GM12874 (cell line): ENCODE measurements around the gene NYAP1.

Experiments used
- TF ChIP-seq, protein P1 (sequence below): IDR thresholded peaks from 2 replicates; pipeline ENCODE4 v1.5.1; 2011; ENCODE audit warnings: low read depth, mild to moderate bottlenecking, control low read depth, low read length, moderate library complexity; ENCODE audit not compliant: insufficient read depth

The NYAP1 gene

DNA sequence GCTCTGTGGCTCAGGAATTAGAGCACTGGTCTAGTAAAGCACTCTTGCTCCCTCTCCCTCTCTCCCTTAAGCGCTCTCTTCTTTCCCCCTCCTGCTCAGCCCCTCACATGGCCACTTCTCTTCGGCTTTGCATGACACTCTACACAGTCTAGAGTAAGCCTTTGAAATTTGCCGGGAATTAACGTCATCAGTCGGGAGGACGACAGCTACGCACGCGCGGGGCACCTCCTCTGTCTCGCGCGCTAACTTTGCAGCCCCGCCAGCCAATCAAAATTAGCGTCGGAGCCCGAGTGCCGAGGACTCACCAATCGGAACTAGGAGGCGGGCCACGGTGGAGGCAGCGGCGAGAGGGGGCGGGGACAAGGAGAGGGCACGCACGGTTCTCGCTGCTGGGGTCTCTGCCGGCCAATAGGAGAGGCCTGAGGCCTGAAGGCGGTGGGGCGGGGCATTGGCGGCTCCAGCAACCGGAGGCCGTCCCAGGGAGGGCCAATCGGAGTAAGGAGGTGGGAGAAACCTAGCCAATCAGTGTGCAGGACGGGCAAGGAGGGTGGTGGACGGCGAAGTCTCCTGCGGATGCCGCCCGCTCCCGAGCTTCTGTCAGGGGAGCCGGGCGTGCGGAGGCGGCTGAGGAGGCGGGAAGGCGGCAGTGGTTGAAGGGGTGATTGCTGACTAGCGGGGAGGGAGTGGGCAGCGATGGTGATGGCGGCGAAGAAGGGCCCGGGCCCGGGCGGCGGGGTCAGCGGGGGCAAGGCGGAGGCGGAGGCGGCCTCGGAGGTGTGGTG is 55.1 kb downstream of the NYAP1 start, which contains the start of gene AGFG2:
TSS of gene AGFG2 (plus strand) at position 550 of the 782 bp plus-strand sequence. CDS start at position 694, 144 bp downstream.
- TF ChIP-seq, protein P1, sequence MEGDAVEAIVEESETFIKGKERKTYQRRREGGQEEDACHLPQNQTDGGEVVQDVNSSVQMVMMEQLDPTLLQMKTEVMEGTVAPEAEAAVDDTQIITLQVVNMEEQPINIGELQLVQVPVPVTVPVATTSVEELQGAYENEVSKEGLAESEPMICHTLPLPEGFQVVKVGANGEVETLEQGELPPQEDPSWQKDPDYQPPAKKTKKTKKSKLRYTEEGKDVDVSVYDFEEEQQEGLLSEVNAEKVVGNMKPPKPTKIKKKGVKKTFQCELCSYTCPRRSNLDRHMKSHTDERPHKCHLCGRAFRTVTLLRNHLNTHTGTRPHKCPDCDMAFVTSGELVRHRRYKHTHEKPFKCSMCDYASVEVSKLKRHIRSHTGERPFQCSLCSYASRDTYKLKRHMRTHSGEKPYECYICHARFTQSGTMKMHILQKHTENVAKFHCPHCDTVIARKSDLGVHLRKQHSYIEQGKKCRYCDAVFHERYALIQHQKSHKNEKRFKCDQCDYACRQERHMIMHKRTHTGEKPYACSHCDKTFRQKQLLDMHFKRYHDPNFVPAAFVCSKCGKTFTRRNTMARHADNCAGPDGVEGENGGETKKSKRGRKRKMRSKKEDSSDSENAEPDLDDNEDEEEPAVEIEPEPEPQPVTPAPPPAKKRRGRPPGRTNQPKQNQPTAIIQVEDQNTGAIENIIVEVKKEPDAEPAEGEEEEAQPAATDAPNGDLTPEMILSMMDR = no peak

DNA sequence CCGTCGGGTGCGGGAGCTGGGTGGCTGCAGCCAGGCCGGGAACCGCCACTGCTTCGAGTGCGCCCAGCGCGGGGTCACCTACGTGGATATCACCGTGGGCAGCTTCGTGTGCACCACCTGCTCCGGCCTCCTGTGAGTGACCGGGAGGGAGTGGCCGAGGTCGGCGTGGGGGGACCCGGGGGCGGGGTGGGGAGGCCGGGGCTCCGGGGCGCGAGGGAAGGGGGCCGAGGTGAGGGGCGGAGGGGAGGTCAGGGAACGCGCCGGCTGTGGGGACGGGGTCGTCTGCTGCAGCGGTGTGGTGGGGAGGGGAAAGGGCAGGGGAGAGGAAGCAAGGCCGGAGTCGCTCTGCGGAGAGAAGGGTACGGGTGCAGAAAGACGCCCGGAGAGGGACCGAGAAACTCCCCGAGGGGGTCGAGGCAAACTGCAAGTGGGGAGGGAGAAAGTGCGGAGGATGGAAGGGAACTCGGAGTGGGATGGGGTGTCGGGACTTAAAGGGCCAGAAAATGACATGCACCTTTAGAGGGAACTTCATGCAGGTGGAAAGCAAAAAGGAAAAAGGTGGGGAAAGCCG is 55.8 kb downstream of the NYAP1 start:
- TF ChIP-seq, protein P1 = no peak

DNA sequence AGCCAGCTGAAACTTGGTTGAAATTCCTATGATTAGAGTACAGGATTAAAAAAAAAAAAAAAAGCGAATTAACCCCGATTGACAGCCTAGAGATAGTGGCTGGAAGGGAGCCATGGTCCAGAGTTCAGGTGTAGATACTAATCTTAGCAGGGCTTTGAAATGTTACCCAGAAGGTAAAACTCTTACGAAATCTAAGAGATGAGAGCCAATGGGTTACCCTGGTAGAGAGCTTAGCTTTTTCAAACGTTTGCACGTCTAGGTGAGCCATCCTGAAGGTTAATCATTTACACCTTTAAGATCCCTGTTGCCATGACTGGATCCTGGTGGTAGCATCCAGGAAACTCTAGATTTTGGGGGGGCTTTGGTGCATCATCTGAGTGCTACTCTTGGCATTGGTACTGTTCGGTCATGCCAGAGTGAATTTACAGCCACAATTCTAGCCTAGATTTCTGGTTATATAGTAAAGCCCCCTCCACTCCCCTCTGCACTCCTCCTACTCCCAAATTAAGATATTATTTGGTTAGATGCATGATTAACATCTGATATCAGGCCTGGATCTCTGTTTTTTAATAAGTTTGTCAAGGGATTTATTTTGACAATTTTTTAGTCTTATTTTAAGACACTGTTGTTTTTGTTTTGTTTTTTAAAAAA is 56.5 kb downstream of the NYAP1 start:
- TF ChIP-seq, protein P1 = no peak

DNA sequence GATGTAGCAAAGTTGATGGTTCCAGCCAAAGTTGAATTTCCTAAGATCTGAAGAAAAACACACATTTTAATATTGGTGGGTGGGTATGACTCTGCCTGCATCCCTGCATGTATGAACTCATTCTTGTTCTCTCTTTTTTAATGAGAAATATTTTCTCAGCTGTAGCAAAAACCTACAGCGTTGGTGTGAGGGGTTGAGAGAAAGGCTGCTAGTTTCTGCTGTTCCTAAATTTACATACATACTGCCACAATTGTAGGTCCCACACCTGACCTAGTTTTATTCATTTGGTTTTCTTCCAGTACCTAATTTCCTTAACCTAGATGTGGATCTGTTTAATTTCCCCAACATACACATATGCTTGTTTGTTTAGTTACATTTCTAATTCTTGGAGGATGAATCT is 59.9 kb downstream of the NYAP1 start:
- TF ChIP-seq, protein P1 = no peak

DNA sequence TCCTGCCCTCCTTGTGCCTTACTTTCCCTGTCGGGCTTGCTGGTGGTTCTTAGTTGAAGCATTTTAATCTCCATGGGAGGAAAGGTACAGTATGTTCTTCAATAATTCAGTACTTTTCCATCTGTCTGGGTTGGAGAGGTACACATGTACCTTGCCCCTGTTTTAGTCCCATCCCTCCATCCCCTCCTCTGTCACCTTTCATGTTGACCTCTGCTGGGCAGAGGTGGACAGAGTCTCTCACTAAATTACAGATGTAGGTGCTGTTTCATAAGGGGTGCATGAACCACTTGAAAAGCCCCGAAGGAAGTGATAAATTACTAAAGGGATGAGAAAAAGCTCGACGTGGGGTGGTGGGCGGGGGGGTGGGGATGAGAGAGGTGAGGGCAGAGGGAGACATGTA is 60.7 kb downstream of the NYAP1 start:
- TF ChIP-seq, protein P1 = no peak
